Dermis lymphatic vessel endothelial cell (primary cell): Measurements from ENCODE around the gene SLC35B2. TPM values are rescaled to one million over a fixed set of nuclear protein-coding genes. Genes with fewer than 3 reads are reported as not detected.

ENCODE experiments used
- total RNA-seq: library from RNA; depleted of rRNA; stranded (reverse); fragments of >200 nt; gene quantifications from 2 replicates; pipeline ENCODE4 v1.2.1, GENCODE V29; 2014

The SLC35B2 gene
- 37.2 and 46.1 TPM in 2 replicates for total RNA-seq

GRCh38 chr6:44257025-44257752 is at the start of gene SLC35B2:
Gene SLC35B2, minus strand, starts transcription at chr6:44257528. Its CDS starts 118 bp downstream, at chr6:44257410.

GRCh38 chr6:44269921-44270525 is 12.7 kb upstream of the SLC35B2 start, which contains the start of gene TMEM151B:
Gene TMEM151B, plus strand, starts transcription at chr6:44270450. Its CDS starts 293 bp downstream, at chr6:44270743.

GRCh38 chr6:44265007-44265721 is 7.8 kb upstream of the SLC35B2 start, which contains the start of gene NFKBIE:
Gene NFKBIE, minus strand, starts transcription at chr6:44265551. Its CDS starts 205 bp downstream, at chr6:44265346.

GRCh38 chr6:44246663-44247337 is 10.5 kb downstream of the SLC35B2 start, which contains the start of gene HSP90AB1:
Gene HSP90AB1, plus strand, starts transcription at chr6:44247101. Its CDS starts 1,529 bp downstream, at chr6:44248630.

GRCh38 chr6:44223319-44224028 is 33.9 kb downstream of the SLC35B2 start, which contains the start of gene SLC29A1:
Gene SLC29A1, plus strand, starts transcription at chr6:44223595. Its CDS starts 3,719 bp downstream, at chr6:44227314.

GRCh38 chr6:44216677-44217331 is 40.5 kb downstream of the SLC35B2 start, which contains the start of gene MYMX:
Gene MYMX, plus strand, starts transcription at chr6:44216926. Its CDS starts 546 bp downstream, at chr6:44217472.

Other genes with a start within 250 kb of the SLC35B2 start
- gene MRPL14, start 130.1 kb downstream of the SLC35B2 start, total RNA-seq: 52.3 and 62.1 TPM in 2 replicates
- 11.3 and 18.0 TPM in 2 replicates for gene TMEM63B, start 130.0 kb downstream of the SLC35B2 start, total RNA-seq
- gene CAPN11, start 98.7 kb downstream of the SLC35B2 start, total RNA-seq: not detected in 2 replicates
- gene MYMX, start 40.6 kb downstream of the SLC35B2 start, total RNA-seq: not detected in 2 replicates
- gene SLC29A1, start 33.9 kb downstream of the SLC35B2 start, total RNA-seq: 11.3 and 16.9 TPM in 2 replicates
- gene HSP90AB1, start 10.4 kb downstream of the SLC35B2 start, total RNA-seq: 322 and 526 TPM in 2 replicates
- gene NFKBIE, start 8.0 kb upstream of the SLC35B2 start, total RNA-seq: 6.9 and 8.0 TPM in 2 replicates
- under 0.01 TPM in 1 of 2 replicates, not detected in the other for gene TMEM151B, start 12.9 kb upstream of the SLC35B2 start, total RNA-seq
- gene AARS2, start 55.8 kb upstream of the SLC35B2 start, total RNA-seq: 7.0 and 10.6 TPM in 2 replicates
- gene SPATS1, start 85.1 kb upstream of the SLC35B2 start, total RNA-seq: 0.09 TPM in 1 of 2 replicates, not detected in the other
- 17.6 and 22.1 TPM in 2 replicates for gene CDC5L, start 130.2 kb upstream of the SLC35B2 start, total RNA-seq